SIG-M5 (cell line): ENCODE measurements around the gene TADA1.
"Not testable (repeated sequence)": the region's sequence is repeated elsewhere in the genome, so short reads cannot be mapped to it uniquely, and the experiment has no call there.

ENCODE experiments used
- DNase-seq: peaks from one replicate; lab custom pipeline; 2025; lab: John Stamatoyannopoulos, UW

The TADA1 gene

GRCh38 chr1:166889776-166890175, 13.7 kb upstream of the TADA1 start:
- DNase-seq = no peak

GRCh38 chr1:166888373-166889111, 12.5 kb upstream of the TADA1 start:
- no peak for DNase-seq

- DNase-seq = no peak
Measured at GRCh38 chr1:166884971-166885370, 8.9 kb upstream of the TADA1 start.

GRCh38 chr1:166884040-166884642, 8.1 kb upstream of the TADA1 start:
- no peak for DNase-seq

- no peak for DNase-seq
Measured at GRCh38 chr1:166882893-166883292, 6.8 kb upstream of the TADA1 start.

GRCh38 chr1:166878173-166878917, 2.3 kb upstream of the TADA1 start:
- DNase-seq = not testable (repeated sequence)

- no peak for DNase-seq
Measured at GRCh38 chr1:166876540-166876838, 425 bp upstream of the TADA1 start.

- no peak for DNase-seq
Measured at GRCh38 chr1:166875302-166875733, 746 bp downstream of the TADA1 start.

GRCh38 chr1:166874464-166874863, 1.6 kb downstream of the TADA1 start:
- DNase-seq = no peak

GRCh38 chr1:166870584-166870983, 5.5 kb downstream of the TADA1 start:
- no peak for DNase-seq

- DNase-seq = no peak
Measured at GRCh38 chr1:166869318-166870099, 6.6 kb downstream of the TADA1 start.

GRCh38 chr1:166868639-166869038, 7.4 kb downstream of the TADA1 start:
- no peak for DNase-seq

- no peak for DNase-seq
Measured at GRCh38 chr1:166865926-166866325, 10.1 kb downstream of the TADA1 start.

GRCh38 chr1:166859597-166859996, 16.5 kb downstream of the TADA1 start:
- DNase-seq = no peak

- DNase-seq = no peak
Measured at GRCh38 chr1:166858726-166859419, 17.2 kb downstream of the TADA1 start.

- DNase-seq = no peak
Measured at GRCh38 chr1:166857995-166858394, 18.1 kb downstream of the TADA1 start.

GRCh38 chr1:166855558-166855957, 20.5 kb downstream of the TADA1 start:
- no peak for DNase-seq

GRCh38 chr1:166852918-166853317, 23.1 kb downstream of the TADA1 start:
- no peak for DNase-seq

GRCh38 chr1:166849135-166849534, 26.9 kb downstream of the TADA1 start:
- DNase-seq = no peak

GRCh38 chr1:166848193-166848592, 27.9 kb downstream of the TADA1 start:
- no peak for DNase-seq

- no peak for DNase-seq
Measured at GRCh38 chr1:166844791-166845190, 31.3 kb downstream of the TADA1 start.
